ENCODE measurements around the gene ACYP1. TPM values are rescaled to one million over a fixed set of nuclear protein-coding genes. Genes with fewer than 3 reads are reported as not detected.

Gene ACYP1
- 36.1 and 39.9 TPM in 2 replicates for total RNA-seq (2014; rRNA removed; shearing (Covaris generic))
- 72.4 and 123 TPM in 2 replicates for polyA plus RNA-seq (2014; cell fraction: nucleus; rRNA removed)

DNA sequence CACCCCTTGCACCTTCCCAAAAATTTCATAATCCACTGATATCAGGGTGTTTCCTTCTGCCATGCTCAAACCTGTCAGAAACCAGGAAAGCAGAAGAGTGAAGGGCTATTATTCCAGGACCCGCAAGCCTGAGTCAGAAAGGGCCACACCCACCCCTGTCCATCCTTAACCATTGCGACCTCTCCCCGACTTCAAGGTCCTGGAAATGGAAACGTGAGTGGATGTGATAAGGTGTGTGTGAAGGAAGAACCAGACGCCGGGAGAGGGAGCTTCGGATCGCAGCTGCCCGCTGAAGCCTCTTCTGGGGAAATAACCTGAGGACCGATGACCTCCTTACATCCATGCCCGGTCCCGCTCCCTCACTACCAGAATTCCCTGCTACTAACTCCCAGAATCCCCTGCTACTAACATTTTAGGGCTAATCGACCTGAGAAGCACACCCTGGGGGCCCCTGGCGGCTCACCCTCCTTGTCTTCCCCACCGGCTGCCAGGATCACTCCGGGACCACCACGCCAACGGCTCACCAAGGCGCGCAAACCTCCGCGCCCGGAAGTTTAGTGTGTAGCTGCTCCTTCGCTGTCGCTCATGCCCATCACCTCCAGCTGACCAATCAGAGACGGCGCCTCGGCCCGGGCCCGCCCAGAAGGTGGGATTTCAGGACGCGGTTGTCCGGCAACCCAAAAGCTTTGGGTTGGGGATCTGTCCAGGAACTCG is at the start of gene ACYP1:
Gene ACYP1 (minus strand): TSS at position 534 of the 714 bp plus-strand sequence. CDS start 471 bp downstream, at position 63.
- DNase-seq (ENCODE audit: extremely low read depth, low read depth): peak; percentile 86

DNA sequence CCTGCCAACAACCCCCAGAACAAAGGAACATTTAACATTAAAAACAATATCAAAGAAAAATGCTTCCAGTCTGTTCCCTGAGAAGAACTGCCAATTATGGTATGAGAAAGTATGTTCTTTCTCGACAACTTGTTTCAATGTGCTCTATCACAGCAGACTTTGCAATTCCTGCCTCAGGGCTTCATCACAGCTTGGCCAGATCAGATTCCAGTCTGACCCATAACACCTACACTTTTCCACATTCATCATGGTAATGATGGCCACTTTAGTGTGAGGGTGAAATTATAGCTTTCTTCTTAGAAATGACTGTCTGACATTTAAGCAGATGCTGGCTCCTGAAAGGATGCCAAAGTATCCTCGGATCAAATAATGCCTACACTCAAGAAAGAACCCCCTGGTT is 46.1 kb upstream of the ACYP1 start:
- DNase-seq (ENCODE audit: extremely low read depth, low read depth): no peak

DNA sequence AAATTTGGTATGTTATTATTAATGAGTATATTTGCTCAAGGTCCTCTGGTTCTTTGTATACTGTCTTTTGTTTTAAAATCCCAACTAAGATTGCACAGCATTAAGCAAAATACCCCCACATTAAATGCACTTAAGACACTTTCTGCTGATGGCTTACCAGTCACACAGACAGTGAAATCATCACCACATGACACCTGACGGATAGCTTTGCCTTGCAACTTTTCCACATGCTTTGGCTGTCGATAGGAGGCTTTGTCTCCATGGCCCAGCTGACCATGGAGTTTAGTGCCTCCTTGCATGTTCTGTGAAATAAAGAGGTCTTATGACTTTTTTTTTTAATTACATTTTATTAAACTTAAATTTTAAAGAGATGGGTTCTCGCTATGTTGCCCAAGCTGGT is 43.4 kb upstream of the ACYP1 start:
- no peak for DNase-seq (ENCODE audit: extremely low read depth, low read depth)

DNA sequence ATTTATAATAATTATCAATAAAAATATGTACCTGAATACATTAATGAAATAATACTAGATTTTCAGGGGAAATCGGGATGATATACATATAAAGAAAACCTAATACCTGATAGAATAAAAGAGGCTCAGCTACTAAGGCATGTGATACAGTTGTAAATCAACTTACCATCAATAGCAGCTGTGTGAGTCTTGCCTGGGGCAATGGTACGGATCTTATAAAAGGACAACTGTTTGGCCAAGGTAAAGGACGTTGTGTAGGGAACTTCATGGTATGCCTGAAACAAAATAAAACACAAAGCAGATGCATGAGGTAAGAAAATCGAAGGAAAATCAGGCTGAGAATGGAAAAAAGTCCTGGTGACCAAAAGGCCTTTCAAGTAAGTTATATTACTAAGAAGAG is 37.7 kb upstream of the ACYP1 start:
- DNase-seq (ENCODE audit: extremely low read depth, low read depth): no peak

DNA sequence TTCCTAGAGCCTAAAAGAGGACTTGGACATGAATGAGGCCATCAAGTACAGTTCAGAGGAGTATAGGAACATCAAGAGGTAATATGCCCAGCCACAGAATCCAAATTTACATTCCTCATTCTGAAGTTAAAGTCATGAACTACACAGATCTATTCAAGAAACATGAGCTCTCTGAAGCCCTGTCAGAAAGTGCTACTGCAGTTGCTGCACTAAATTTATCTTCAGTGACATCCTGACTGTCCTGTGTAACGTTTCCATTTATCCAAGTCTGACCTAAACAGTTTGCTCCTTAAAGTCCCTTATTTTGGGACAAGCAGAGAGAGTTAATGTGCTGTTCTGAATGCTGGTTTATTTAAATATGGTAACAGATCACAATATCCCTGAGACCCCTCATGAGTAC is 34.9 kb upstream of the ACYP1 start:
- no peak for DNase-seq (ENCODE audit: extremely low read depth, low read depth)

DNA sequence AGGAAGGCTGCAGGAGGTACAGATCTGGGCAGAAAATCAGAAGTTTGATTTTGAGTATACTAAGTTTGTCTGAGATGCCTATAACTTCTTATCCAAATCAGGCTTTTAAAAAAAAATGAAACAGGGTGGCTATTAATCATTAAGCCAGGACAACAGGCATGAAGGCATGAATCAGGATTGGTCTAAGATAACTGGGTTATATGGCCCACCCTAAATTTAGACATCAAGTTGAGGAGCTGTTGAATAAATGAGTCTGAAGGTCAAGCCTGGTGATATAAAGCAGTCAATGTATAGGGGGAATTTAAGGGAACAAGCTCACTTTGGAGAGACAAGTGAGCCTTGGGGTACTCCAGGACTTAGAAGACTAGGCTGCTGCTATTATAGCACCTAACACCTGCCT is 34.4 kb upstream of the ACYP1 start:
- no peak for DNase-seq (ENCODE audit: extremely low read depth, low read depth)

DNA sequence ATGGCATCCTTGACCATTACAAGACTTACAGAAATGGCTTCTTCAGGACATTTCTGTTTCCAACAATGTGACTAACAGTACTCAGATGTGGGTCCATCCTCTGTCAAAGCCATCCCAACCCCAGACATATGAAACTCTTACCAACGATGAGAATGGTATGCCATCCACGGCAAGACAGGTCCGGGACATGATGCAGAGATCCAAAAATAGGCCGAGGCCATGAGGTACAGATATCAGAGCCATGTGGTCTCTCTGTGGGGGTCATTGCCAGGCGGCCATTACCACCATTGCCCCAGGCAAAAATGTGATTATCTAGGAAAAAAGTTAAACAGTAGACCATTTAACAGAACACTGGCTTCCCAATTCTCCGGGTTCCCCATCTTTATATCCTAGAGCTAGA is 33.1 kb upstream of the ACYP1 start:
- no peak for DNase-seq (ENCODE audit: extremely low read depth, low read depth)

DNA sequence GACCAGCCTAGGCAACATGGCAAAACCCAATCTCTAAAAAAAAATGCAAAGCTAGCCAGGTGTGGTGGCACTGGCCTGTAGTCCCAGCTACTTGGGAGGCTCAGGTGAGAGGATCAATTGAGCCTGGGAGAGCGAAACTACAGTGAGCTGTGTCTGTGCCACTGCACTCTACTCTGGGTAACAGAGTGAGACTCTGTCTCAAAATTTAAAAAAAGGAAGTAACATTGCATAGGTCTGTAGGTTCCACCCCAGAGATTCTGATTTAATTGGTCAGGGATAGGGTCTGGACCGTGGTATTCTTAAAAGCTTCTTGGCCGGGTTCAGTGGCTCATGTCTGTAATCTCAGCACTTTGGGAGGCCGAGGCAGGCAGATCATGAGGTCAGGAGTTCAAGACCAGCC is 31.9 kb upstream of the ACYP1 start:
- DNase-seq (ENCODE audit: extremely low read depth, low read depth): no peak

DNA sequence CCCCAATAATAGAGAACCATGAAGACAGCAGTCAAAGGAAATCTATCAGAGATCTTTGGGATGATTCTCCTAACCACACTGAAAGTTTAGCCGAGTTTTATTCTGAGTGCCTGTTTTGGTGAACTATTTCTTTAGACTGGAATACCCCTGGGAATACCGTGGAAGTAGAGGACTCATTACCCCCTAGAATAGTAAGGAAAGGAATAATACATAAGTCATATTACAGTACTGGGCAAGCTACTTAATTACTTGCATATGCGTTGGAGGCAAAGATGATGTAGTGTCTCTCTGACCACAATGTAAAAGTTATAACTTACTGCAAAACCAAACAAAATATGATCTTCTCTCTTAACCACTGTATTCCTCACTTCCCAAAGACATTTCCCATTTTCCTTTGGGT is 31.1 kb upstream of the ACYP1 start:
- no peak for DNase-seq (ENCODE audit: extremely low read depth, low read depth)

DNA sequence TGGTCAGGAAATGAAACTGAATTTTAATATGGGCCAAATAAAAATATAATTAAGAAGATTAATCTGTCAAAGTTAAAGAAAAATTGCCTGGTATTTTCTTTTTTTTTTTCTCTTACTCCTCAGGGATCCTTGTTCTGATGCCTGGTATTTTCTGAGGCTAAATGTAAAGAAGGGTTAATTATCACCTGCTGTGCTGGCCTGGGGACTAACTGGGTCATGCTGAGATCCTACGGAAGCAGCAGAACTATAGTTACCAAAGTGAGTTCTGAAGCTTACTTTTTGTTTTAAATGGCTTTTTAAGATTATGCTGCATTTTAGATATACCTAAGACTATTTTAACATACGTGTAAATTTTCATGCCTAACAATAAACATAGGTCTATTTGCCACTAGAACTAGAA is 28.9 kb upstream of the ACYP1 start:
- DNase-seq (ENCODE audit: extremely low read depth, low read depth): no peak

DNA sequence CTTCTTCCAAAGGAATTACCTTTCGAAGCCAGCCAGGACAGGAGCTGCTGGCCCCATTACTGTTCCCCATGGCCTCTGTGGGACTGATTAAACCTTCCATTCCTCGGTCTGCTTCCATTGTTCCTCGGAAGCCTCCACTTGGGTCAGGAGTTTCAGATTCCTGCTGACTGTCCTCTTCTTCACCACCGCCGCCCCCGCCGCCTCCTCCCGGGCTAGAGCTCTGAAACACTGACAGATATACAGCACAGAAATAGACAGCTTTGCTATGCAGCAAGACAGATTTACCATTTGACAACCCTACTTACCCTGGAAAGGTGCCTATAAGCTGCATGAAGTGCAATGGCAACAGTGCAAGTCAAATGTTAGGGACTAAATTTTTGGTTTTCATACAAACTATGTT is 27.4 kb upstream of the ACYP1 start:
- DNase-seq (ENCODE audit: extremely low read depth, low read depth): no peak

DNA sequence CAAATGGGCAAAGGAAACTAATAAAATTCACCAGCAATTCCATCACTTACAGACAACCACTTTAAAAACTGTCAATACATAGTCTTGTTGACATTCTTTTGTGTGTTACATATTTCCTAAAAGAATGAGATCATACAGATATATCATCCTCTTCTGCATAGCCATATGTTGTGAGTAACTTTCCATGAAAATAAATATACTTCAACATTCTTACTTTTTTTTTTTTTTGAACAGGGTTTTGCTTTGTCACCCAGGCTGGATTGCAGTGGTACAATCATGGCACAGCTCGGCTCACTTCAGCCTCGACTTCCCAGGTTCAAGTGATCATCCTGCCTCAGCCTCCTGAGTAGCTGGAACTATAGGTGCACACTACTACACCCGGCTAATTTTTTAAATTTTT is 26.5 kb upstream of the ACYP1 start:
- DNase-seq (ENCODE audit: extremely low read depth, low read depth): no peak

DNA sequence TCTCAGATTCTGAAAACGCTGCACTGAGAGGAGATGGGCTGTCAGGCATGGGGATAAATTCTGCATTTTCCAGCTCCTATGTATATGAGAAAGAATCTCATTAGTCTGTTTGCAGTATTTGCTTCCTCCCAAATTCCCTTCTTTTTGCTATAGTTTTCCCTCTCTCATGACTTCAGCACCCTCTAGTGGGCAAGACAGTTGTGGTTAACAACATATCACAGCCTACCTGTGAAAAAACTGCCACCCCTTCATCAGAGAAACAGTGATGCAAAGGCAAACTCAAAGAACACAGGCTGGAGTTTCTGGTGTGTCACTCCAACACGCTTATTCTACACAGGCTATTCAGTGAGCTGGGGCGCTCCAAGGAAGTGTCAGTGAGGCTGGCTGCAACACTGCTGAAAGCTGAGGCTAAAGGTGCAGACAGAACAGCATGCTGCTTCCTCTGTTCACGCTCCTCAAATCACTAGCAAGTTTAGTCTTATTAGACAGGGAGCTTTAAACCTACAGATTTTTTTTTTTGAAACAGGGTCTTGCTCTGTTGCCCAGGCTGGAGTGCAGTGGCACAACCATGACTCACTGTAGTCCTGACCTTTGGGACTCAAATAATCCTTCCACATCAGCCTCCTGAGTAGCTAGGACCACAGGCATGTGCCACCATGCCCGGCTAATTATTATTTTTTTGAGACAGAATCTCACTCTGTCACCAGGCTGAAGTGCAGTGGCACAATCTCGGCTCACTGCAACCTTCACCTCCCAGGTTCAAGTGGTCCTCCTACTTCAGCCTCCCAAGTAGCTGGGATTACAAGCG is 24.9 kb upstream of the ACYP1 start:
- peak; percentile 66 for DNase-seq (ENCODE audit: extremely low read depth, low read depth)

DNA sequence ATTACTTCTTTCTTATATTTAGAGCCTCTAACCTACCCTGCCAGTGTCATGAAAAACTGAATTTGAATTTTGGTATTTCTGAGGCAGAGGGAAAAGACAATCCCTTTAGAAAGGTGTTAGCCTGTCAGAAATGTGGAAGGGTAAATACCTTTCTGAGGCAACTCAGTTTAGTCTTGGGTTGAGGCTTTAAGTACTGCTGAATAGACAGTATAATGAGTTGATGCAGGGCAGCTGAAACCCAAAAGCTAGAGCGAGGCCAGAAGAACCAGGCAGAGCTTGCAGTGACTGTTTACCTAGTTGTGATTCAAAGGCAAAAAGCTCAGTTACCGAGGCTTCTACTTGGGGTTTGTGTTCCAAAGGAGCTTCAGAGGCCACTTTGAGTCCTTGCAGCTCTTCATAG is 24.3 kb upstream of the ACYP1 start:
- no peak for DNase-seq (ENCODE audit: extremely low read depth, low read depth)

DNA sequence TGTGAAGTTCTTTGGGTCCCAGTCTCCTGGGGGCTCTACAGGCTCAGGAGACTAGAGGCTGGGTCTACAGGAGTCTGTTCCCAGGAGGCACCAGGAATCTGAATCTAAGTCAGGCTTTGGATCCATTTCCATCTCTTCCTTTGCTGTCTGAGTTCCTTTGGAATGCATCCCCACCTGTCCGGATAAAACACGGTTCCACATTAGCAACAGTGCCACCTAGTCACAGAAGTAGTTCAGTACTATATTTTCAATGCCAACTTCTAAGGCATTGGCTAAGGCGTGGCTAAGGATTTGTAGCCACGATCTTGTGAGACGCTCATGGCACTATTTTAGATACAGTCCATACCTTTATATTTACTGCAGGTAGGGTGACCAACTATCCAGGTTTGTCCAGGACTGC is 20.7 kb upstream of the ACYP1 start:
- no peak for DNase-seq (ENCODE audit: extremely low read depth, low read depth)

DNA sequence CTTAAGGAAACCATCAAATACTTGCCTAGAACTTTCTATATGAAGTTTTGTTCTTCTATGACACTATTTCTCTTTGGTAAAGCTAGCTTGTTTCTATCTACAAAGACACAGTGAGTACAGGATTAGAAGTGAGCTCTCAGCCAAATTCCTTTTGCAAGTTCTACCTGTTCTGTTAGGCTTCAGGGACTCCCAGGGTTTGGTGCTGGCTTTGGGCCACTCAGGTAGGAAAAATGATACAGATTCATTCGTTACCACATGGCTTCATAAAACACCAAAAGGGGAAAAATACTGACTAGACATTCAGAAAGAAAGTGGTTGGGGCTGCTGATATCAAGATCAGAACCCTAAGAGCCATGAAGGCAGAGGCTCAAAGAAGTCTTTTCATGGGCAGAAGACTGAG is 19.4 kb upstream of the ACYP1 start:
- no peak for DNase-seq (ENCODE audit: extremely low read depth, low read depth)

DNA sequence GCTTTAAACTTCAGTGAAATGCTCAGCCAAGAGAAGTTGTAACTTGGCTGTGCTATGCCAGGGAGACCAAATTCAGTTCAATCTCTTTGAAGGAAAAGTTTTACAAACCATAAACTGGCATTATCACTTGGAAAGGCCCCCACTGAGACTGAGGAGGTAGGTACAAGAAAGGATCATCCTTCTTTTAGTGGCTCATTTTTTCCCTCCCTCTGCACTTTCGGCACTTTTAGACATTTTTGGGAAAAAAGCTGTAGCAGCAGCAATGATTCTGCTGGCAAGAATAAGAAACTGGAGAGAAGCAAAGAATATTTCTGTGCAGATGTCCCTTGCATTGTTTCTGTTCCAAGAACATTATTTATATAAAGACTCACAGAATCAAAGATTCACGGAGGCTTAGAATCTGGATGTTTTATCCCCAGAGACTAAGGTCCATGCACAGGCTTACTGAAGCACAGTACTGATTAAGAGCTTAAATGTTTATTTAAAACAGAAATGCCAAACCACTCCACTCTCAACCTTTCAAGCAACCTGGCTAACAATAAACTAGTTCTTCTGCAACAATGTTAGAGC is 17.9 kb upstream of the ACYP1 start:
- DNase-seq (ENCODE audit: extremely low read depth, low read depth): no peak

DNA sequence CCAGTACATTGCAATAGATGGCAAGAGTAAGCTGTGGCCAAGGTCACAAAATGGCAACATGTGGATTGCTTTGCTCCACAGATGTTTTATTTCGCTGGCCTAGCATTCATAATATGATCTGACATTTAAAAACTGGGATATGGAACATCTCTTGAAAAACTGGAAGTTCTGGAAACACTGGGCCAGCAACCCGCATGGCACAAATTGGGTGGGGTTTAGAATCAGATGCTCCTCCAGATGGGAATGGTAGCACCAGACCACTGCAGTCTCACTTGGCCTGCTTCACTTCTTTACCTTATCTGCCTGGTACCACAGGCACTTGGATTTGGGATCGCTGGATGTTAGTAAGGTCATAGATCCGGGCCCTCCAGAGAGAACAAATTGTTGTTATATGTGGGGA is 15.7 kb upstream of the ACYP1 start:
- no peak for DNase-seq (ENCODE audit: extremely low read depth, low read depth)

DNA sequence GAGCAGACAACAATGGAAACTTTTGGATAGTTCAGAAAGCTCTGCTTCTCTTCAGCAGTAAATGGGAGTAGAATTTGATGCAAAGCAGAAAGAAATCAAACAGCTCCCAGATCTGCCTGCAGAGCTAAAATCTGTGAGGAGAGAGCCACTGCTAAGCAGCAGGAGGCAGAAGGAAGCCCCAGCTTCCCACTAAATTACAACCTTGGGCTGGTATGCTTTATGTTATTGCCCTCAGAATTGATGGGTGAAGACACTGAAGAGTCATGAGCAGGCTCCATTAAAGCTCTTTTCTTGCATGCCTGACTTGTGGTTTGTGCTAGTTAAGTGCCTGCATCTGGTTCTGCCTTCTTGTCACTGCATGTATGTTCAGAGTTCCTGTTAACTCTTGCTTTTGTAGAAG is 14.0 kb upstream of the ACYP1 start:
- DNase-seq (ENCODE audit: extremely low read depth, low read depth): no peak

DNA sequence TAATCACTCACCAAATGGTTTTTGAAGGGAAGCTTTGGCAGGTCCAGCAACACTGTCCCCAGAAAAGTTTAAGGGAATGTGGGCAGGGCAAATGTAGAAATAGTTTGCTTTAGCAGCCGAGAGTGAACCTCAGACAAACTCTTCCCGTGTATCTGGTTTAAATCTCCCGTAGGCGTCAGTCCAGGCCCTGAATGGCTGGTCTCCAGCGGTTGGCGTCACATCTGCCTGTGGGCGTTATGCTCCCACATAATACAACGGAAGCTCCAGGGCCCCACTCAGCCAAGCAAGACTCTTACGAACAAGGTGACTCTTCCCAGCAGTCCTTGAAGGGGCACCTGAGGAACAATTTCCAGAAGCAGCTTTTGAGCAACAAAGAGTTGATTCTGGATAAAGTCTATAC is 6.6 kb upstream of the ACYP1 start:
- no peak for DNase-seq (ENCODE audit: extremely low read depth, low read depth)

DNA sequence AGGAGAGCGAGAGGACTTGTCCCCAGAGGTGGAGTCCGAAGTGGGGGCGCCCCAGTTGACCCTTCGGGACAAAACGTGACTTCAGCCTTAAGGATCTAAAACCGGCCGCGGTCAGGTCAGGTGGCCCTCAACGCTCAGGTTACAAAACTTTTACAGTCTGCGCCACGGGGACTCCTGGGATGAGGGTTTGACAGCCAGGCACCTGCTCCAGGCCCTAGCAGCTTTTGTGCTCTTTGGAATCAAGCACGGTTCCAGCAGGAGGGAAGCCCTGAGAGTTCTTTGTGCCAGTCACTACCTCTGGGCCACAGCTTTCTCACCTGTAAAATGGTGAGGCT is 6.0 kb upstream of the ACYP1 start:
- no peak for DNase-seq (ENCODE audit: extremely low read depth, low read depth)

Measured in NCI-H460 (cell line).